ENCODE results near the gene FHOD3.

Gene FHOD3

DNA sequence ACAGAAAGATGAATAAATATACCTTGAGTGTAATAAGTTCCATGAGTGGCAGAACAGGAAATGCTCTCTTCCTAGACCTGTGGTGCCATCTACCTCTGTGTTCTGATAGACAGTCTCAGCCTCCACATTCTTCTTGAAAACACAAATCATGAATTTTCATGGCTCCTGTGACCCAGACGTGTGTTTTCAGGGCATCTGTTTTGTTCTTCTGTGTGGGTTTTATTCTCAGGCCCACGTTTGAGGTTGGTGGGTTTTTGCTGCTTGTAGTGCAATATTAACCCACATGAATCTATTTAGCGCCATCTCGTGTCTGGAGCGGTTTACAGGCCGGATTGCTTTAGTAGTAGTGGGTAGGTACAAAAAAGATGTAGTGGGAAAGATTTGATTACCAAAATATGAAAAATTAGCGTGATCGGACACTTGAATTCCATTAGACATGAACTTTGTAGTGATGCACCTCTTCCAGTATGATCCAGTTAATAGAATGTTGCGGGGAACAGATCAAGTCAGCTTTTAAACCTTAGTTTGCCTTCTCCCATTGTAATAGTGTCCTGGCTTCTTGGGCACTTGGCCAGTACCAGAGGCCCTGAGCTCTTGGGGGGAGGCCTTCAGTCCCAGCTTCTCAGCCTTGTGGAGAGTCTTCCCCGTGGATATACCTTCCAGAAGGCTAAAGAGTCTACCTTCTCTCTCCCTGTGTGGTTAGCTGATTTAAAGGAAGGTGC lies 274.8 kb downstream of the FHOD3 start:
- peak in 5 of 10 donors; percentile 38 to 62 (median 42) for DNase-seq

GRCh38 chr18:36576339-36576738 lies 278.8 kb downstream of the FHOD3 start:
- DNase-seq = no peak
- intact Hi-C loops (cut with DNase I) = no loop called here

More for the DNA sequence above, 274.8 kb downstream of the FHOD3 start:
- intact Hi-C loops (cut with DNase I) = loop anchor here (2.0 kb wide), 1 partner anchor 275 kb away; the partner anchor contains the start of gene FHOD3

GRCh38 chr18:36578871-36579710 lies 281.6 kb downstream of the FHOD3 start:
- DNase-seq = no peak
- intact Hi-C loops (cut with DNase I) = no loop called here

- intact Hi-C loops (cut with DNase I) = no loop called here
These were observed 282.8 kb downstream of the FHOD3 start for GRCh38 chr18:36580266-36580665.

DNA sequence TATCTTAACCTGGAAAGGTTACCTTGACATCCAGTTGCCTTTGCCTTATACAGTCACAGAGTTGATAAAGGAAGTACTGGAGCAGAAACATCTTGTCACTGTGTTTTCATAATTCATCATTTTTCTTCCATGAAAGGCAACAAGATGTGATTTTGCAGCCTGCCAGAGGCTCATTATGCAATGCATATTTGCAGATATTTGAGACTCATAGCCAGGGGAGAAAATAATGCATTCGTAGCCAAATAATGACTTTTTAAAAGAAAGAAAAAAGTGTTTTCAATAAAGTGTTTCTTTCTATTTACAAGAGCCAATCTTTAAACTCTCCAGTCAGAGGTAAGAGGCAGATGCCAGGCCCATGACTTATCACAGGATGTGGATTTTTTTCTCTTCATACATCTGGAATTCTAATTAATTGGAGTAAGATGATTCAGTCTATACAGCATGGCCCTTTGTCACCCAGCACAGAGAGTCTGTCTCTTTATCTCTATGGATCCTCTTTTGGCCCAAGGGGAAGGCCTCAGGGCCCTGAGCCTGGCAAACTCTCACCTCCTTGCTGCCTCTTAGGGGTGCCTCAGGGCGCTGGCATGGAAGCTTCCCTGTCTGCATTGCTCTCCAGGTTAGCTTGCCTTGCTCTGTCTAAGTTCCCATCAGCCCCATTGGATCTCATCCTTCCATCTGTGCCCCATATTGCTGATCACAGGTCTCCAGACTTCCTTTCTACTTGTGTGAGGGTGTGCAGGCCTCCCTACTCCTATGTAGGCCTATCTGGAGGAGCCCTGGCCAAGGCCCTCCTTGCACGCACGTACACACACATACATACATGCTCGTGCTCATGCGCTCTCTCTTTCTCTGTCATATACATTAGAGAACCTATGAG lies 283.6 kb downstream of the FHOD3 start:
- intact Hi-C loops (cut with DNase I) = no loop called here
- no peak for DNase-seq

More at GRCh38 chr18:36580266-36580665, 282.8 kb downstream of the FHOD3 start:
- DNase-seq = no peak

DNA sequence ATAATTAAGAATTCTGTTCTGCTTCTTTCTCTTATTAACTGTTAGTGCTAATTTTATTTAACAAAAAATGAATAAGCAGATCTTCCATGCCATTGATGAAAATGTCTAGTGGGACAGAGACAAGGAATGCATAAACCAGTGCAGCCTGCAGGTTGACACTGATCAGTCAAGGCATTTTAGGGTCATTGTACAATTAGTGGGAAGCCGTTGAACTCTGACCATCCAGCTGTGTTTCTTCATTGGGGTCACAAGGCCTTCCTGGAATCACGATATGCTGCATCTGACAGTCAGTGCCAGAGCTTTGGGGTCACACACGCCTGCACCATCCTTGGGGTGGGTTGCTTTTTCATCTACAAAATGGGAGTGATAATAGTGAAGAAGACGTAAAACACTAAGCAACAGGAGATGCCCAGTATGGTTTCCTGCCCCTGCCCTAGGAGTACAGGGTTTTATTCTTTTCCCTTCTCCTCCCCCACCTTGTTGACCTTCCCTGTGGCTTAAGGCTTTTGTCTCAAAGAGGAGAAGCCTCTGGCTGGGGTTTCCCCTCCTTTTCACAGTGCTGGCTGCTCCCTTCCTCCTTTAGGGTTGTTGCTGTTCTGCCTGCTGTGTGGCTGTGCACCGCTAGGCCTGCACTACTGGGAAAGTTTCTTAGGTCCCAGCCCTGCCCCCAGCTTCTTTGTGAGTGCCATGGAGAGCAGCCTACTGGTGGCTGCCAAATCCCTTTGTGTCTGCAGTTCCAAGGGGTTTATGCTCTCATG lies 285.7 kb downstream of the FHOD3 start:
- intact Hi-C loops (cut with DNase I) = no loop called here
- DNase-seq = no peak

- no peak for DNase-seq
- intact Hi-C loops (cut with DNase I) = no loop called here
These were observed 292.5 kb downstream of the FHOD3 start for GRCh38 chr18:36589857-36590543.

GRCh38 chr18:36590621-36591580 lies 293.4 kb downstream of the FHOD3 start:
- no peak for DNase-seq
- intact Hi-C loops (cut with DNase I) = no loop called here

GRCh38 chr18:36592282-36592681 lies 294.8 kb downstream of the FHOD3 start:
- no peak for DNase-seq
- intact Hi-C loops (cut with DNase I) = no loop called here

GRCh38 chr18:36593001-36593400 lies 295.5 kb downstream of the FHOD3 start:
- intact Hi-C loops (cut with DNase I) = no loop called here
- DNase-seq = no peak

DNA sequence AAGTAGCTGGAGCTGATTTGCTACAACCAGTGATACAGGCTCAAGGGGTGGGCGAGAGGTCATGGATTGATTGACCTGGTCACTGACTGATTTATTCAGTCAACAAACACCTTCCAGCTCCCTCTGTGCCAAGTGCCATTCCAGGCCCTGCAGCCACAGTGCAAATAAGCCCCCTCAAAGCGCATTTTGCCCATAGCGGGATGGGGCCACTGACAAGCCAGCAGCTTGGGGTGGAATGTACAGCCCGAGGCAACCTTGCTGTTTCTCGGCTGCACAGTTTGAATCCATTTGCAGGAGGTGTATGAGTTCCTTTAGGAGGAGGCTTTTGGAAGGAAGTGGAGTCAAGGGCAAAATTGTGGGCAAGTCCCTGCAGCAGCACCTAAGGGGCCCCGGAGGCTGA lies 296.1 kb downstream of the FHOD3 start:
- no peak for DNase-seq
- intact Hi-C loops (cut with DNase I) = no loop called here

GRCh38 chr18:36594621-36595020 lies 297.1 kb downstream of the FHOD3 start:
- no peak for DNase-seq
- intact Hi-C loops (cut with DNase I) = no loop called here

DNA sequence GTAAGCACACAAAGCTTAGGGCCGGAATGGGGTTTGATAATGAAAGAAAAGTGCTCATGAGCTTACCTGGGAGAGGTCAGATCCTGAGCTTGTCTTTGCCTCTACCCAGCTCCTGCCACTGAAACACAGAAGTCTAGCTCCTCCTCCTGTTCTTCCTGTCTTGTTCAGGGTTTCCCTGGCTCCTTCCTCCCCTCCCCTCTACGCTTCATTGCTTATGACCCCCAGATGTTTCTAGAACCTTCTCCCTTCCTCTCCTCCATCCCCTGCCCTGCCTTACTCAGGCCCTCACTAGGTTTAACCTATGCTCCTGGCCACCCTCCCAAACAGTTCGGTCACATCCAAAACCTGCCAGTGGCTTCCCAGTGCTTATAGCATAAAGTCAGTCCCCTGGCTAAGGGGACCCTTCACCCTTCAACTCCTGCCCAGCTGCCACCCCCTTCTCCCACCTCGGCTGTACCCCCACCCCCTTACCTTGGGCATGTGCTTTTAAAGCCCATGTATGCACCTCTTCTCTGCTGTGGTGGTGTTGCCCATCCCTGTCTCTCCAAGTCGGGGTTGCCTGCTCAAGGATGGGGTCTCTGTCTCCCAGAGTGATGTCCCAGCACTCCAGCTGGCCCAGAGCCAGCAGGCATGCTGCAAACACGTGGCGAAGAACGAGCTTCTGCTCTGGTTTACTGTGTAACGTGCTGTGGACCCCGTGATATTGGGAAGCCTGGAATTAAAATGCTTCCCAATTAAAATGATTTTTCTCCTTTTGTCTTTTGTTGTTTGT lies 297.7 kb downstream of the FHOD3 start:
- no peak for DNase-seq

GRCh38 chr18:36595818-36596215 lies 298.3 kb downstream of the FHOD3 start:
- no peak for DNase-seq
- intact Hi-C loops (cut with DNase I) = no loop called here

More for the DNA sequence above, 297.7 kb downstream of the FHOD3 start:
- intact Hi-C loops (cut with DNase I) = no loop called here

DNA sequence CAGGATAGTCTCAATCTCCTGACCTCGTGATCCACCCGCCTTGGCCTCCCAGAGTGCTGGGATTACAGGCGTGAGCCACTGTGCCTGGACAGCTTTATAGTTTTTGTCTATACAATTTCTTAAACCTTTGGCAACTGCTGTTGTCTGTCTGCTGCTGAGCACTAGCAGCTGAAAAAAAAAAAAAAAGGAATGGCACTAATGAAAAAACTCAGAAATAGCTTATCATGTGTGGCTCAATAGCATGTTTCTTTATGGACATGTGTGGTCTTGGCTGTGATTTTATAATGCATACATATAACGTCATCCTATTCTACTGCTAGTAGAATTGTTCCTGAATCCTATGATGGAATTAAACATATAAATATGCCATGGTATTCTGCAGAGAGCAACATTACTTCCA lies 300.1 kb downstream of the FHOD3 start:
- intact Hi-C loops (cut with DNase I) = no loop called here
- DNase-seq = no peak

DNA sequence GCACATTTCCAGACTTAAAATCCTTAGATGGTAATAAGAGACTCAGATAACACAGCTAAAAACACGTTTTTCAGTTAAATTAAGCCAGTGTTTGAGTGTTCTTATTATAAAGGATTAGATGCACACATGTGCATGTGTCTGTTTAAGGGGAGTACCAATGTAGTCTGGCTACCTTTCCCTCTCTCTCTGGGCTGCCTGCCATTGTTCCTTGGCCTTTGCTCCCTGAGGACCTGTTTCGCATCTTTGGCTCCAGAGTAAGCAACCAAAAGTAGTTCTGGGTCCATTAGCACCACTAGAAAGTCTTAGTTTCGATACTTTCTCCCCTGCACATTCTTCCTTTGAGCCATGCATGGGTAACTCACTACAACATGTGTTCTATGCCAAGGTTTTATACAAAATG lies 303.0 kb downstream of the FHOD3 start:
- intact Hi-C loops (cut with DNase I) = no loop called here
- DNase-seq = no peak

DNA sequence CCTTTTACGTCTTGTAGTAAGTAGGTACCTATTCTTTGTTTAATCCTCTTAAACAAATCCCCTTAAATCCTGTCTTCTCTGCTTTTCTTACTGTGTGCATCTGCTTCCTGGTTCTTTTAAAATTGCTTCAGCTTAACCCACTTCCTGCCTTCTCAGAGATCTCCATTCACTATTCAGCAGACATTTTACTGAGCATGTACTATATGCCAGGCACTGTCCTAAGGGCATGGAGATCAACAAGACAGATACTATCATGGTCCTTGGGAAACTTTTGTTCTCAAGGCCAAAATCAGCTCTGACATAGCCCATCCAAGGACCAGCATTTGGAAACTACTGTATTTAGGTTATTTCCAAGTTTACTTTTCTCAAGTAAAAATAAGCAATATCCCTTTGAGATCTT lies 303.8 kb downstream of the FHOD3 start:
- DNase-seq = no peak
- intact Hi-C loops (cut with DNase I) = no loop called here

DNA sequence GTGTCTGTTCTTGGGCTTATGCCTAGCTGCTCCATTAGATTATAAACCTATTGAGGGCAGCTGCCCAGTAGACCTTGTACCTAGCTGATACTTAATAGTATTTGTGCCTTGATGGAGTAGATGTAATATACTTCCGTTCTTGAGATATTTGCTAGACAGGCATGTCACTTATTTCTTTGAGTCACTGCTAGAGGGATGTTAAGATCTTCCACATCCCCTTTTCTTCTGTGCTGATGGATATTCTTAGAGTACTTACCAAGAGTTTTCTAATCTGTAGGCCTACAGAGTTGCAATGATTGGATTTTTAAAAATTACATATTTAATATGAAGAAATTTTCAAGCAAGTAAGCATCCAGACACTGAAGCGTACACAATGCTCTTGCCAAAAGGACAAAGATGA lies 304.6 kb downstream of the FHOD3 start:
- no peak for DNase-seq
- intact Hi-C loops (cut with DNase I) = no loop called here
